SK-N-SH treated with all-trans-retinoic acid at 6 μM for 48 hours (cell line): ENCODE measurements around the gene GTF2IRD1.

Source experiments
- ATAC-seq: fragments of 200-7000 bp; cut with Tn5 transposase; 3 replicates; pipeline ENCODE4 v1.9.1; 2020; ENCODE audit warnings: mild to moderate bottlenecking, moderate library complexity
- ARNTL ChIP-seq: fragments of 450-650 bp; formaldehyde crosslinking; IDR thresholded peaks from 2 replicates; pipeline ENCODE4 v1.5.0; 2020; ENCODE audit warnings: low read depth, mild to moderate bottlenecking, moderate library complexity, borderline replicate concordance
- BACH2 ChIP-seq: fragments of 250-450 bp; sonication (Bioruptor Pico); IDR thresholded peaks from 2 replicates; pipeline ENCODE4 v1.9.0; 2021; ENCODE audit warnings: mild to moderate bottlenecking, borderline replicate concordance
- CSDC2 ChIP-seq: fragments of 250-450 bp; sonication (Bioruptor Pico); IDR thresholded peaks from 2 replicates; pipeline ENCODE4 v1.5.0; 2020; ENCODE audit warnings: mild to moderate bottlenecking, moderate library complexity
- CSRNP3 ChIP-seq: fragments of 250-450 bp; sonication (Bioruptor Pico); IDR thresholded peaks from 2 replicates; pipeline ENCODE4 v1.5.1; 2021; ENCODE audit warnings: mild to moderate bottlenecking, moderate library complexity
- ESRRG ChIP-seq: fragments of 250-450 bp; sonication (Bioruptor Pico); IDR thresholded peaks from 2 replicates; pipeline ENCODE4 v1.6.1; 2021; ENCODE audit warnings: mild to moderate bottlenecking
- GLIS3 ChIP-seq: fragments of 250-450 bp; sonication (Bioruptor Pico); IDR thresholded peaks from 2 replicates; pipeline ENCODE4 v1.5.0; 2020; ENCODE audit warnings: mild to moderate bottlenecking, moderate library complexity
- ISL1 ChIP-seq: fragments of 250-450 bp; sonication (Bioruptor Pico); IDR thresholded peaks from 2 replicates; pipeline ENCODE4 v2.1.2; 2022; ENCODE audit warnings: mild to moderate bottlenecking, moderate library complexity
- OSR1 ChIP-seq: fragments of 250-450 bp; sonication (Bioruptor Pico); IDR thresholded peaks from 2 replicates; pipeline ENCODE4 v1.8.0; 2022; ENCODE audit warnings: moderate library complexity, mild to moderate bottlenecking, inconsistent platforms
- PPARA ChIP-seq: fragments of 250-450 bp; sonication (Bioruptor Pico); IDR thresholded peaks from 2 replicates; pipeline ENCODE4 v1.5.0; 2020; ENCODE audit warnings: mild to moderate bottlenecking, borderline replicate concordance
- RARB ChIP-seq: fragments of 250-450 bp; sonication (Bioruptor Pico); IDR thresholded peaks from 2 replicates; pipeline ENCODE4 v1.8.0; 2021; ENCODE audit warnings: mild to moderate bottlenecking, moderate library complexity
- SNAI2 ChIP-seq: fragments of 250-450 bp; sonication (Bioruptor Pico); IDR thresholded peaks from 2 replicates; pipeline ENCODE4 v1.5.0; 2020; ENCODE audit warnings: mild to moderate bottlenecking, moderate library complexity
- TCF4 ChIP-seq: fragments of 250-450 bp; sonication (Bioruptor Pico); IDR thresholded peaks from 2 replicates; pipeline ENCODE4 v1.8.0; 2021; ENCODE audit warnings: mild to moderate bottlenecking, moderate library complexity, borderline replicate concordance
- TOX ChIP-seq: fragments of 250-450 bp; sonication (Bioruptor Pico); IDR thresholded peaks from 2 replicates; pipeline ENCODE4 v1.8.0; 2021; ENCODE audit warnings: mild to moderate bottlenecking, moderate library complexity, borderline replicate concordance
- TSHZ2 ChIP-seq: fragments of 250-450 bp; sonication (Bioruptor Pico); IDR thresholded peaks from 2 replicates; pipeline ENCODE4 v1.5.0; 2020; ENCODE audit warnings: mild to moderate bottlenecking, moderate library complexity
- ZFP3 ChIP-seq: fragments of 250-450 bp; sonication (Bioruptor Pico); IDR thresholded peaks from 2 replicates; pipeline ENCODE4 v1.5.0; 2020; ENCODE audit warnings: mild to moderate bottlenecking, moderate library complexity
- ZFP30 ChIP-seq: fragments of 450-650 bp; formaldehyde crosslinking; IDR thresholded peaks from 2 replicates; pipeline ENCODE4 v1.5.0; 2022; ENCODE audit warnings: mild to moderate bottlenecking, moderate library complexity
- ZNF565 ChIP-seq: fragments of 450-650 bp; formaldehyde crosslinking; conservative IDR thresholded peaks from 2 replicates; pipeline ENCODE4 v1.5.0; 2020; ENCODE audit warnings: low read depth, mild to moderate bottlenecking, moderate library complexity
- ZNF70 ChIP-seq: fragments of 450-650 bp; formaldehyde crosslinking; IDR thresholded peaks from 2 replicates; pipeline ENCODE4 v1.5.0; 2020; ENCODE audit warnings: mild to moderate bottlenecking, moderate library complexity
- ZNF8 ChIP-seq: fragments of 450-650 bp; formaldehyde crosslinking; IDR thresholded peaks from 2 replicates; pipeline ENCODE4 v1.5.0; 2020; ENCODE audit warnings: mild to moderate bottlenecking, moderate library complexity
- TF ChIP-seq, protein P1 (sequence below): fragments of 250-450 bp; sonication (Bioruptor Pico); IDR thresholded peaks from 2 replicates; pipeline ENCODE4 v1.8.0; 2021; ENCODE audit warnings: low read depth, mild to moderate bottlenecking, moderate library complexity, borderline replicate concordance
- TF ChIP-seq, protein P2 (sequence below): fragments of 250-450 bp; sonication (Bioruptor Pico); IDR thresholded peaks from 2 replicates; pipeline ENCODE4 v1.8.0; 2020; ENCODE audit warnings: mild to moderate bottlenecking, moderate library complexity, borderline replicate concordance
- TF ChIP-seq, protein P3 (sequence below): fragments of 250-450 bp; sonication (Bioruptor Pico); IDR thresholded peaks from 2 replicates; pipeline ENCODE4 v1.5.1; 2020; ENCODE audit warnings: low read depth, mild to moderate bottlenecking, moderate library complexity

The GTF2IRD1 gene

DNA sequence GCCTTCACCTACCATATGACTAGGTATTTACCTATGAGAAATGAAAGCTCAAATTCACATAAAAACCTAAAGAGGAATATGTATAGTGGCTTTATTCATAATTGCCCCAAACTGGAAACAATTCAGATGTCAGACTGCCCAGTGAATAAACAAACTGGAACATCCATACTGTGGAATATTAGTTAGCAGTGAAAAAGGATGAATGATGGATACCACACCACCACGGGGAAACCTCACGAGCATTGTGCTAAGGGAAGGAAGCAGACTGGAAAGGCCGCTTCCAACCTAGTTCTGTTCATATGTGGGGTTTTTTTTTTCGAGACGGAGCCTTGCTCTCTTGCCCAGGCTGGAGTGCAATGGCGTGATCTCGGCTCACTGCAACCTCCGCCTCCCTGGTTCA, 16.8 kb downstream of the GTF2IRD1 start:
- ATAC-seq, result no peak

GRCh38 chr7:74473116-74473515, 19.4 kb downstream of the GTF2IRD1 start:
- no peak for ATAC-seq
- no peak for TF ChIP-seq ZNF565 (CRISPR knock-in tag)
- TF ChIP-seq RARB (CRISPR knock-in tag), result no peak
- no peak for TF ChIP-seq TCF4 (CRISPR knock-in tag)
- no peak for TF ChIP-seq ZFP30
- TF ChIP-seq, protein P1, sequence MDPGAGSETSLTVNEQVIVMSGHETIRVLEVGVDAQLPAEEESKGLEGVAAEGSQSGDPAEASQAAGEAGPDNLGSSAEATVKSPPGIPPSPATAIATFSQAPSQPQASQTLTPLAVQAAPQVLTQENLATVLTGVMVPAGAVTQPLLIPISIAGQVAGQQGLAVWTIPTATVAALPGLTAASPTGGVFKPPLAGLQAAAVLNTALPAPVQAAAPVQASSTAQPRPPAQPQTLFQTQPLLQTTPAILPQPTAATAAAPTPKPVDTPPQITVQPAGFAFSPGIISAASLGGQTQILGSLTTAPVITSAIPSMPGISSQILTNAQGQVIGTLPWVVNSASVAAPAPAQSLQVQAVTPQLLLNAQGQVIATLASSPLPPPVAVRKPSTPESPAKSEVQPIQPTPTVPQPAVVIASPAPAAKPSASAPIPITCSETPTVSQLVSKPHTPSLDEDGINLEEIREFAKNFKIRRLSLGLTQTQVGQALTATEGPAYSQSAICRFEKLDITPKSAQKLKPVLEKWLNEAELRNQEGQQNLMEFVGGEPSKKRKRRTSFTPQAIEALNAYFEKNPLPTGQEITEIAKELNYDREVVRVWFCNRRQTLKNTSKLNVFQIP (CRISPR knock-in tag), result no peak
- TF ChIP-seq ESRRG (CRISPR knock-in tag), result no peak
- TF ChIP-seq, protein P2, sequence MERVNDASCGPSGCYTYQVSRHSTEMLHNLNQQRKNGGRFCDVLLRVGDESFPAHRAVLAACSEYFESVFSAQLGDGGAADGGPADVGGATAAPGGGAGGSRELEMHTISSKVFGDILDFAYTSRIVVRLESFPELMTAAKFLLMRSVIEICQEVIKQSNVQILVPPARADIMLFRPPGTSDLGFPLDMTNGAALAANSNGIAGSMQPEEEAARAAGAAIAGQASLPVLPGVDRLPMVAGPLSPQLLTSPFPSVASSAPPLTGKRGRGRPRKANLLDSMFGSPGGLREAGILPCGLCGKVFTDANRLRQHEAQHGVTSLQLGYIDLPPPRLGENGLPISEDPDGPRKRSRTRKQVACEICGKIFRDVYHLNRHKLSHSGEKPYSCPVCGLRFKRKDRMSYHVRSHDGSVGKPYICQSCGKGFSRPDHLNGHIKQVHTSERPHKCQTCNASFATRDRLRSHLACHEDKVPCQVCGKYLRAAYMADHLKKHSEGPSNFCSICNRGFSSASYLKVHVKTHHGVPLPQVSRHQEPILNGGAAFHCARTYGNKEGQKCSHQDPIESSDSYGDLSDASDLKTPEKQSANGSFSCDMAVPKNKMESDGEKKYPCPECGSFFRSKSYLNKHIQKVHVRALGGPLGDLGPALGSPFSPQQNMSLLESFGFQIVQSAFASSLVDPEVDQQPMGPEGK (CRISPR knock-in tag), result no peak
- no peak for TF ChIP-seq ZNF70 (CRISPR knock-in tag)
- TF ChIP-seq OSR1 (CRISPR knock-in tag), result no peak
- TF ChIP-seq ARNTL, result no peak
- TF ChIP-seq SNAI2 (CRISPR knock-in tag), result no peak
- TF ChIP-seq BACH2 (CRISPR knock-in tag), result no peak
- no peak for TF ChIP-seq ISL1 (CRISPR knock-in tag)
- no peak for TF ChIP-seq GLIS3
- TF ChIP-seq ZNF8 (CRISPR knock-in tag), result no peak
- no peak for TF ChIP-seq ZFP3 (CRISPR knock-in tag)
- TF ChIP-seq TSHZ2 (CRISPR knock-in tag), result no peak
- TF ChIP-seq PPARA, result no peak

More for the DNA sequence above, 16.8 kb downstream of the GTF2IRD1 start:
- TF ChIP-seq ZNF565 (CRISPR knock-in tag) (no peak), ZNF8 (CRISPR knock-in tag) (no peak), ZNF70 (CRISPR knock-in tag) (no peak), ARNTL (no peak), TOX (CRISPR knock-in tag) (no peak), CSDC2 (no peak), BACH2 (CRISPR knock-in tag) (no peak), OSR1 (CRISPR knock-in tag) (no peak), ESRRG (CRISPR knock-in tag) (no peak), PPARA (no peak), TSHZ2 (CRISPR knock-in tag) (no peak), CSRNP3 (CRISPR knock-in tag) (no peak), GLIS3 (no peak), SNAI2 (CRISPR knock-in tag) (no peak), ISL1 (CRISPR knock-in tag) (no peak)
- TF ChIP-seq, protein P3, sequence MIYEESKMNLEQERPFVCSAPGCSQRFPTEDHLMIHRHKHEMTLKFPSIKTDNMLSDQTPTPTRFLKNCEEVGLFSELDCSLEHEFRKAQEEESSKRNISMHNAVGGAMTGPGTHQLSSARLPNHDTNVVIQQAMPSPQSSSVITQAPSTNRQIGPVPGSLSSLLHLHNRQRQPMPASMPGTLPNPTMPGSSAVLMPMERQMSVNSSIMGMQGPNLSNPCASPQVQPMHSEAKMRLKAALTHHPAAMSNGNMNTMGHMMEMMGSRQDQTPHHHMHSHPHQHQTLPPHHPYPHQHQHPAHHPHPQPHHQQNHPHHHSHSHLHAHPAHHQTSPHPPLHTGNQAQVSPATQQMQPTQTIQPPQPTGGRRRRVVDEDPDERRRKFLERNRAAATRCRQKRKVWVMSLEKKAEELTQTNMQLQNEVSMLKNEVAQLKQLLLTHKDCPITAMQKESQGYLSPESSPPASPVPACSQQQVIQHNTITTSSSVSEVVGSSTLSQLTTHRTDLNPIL (CRISPR knock-in tag), result no peak
